Measurements from ENCODE around the gene TEX261. TPM values are rescaled to one million over a fixed set of nuclear protein-coding genes. Genes with fewer than 3 reads are reported as not detected.

The TEX261 gene
- total RNA-seq, 1 donor from 2014 or later: 50.7 TPM

- Histone ChIP-seq H3K4me1 (no peaks in the 10 kb centered on the region), H3K27me3 (ENCODE audit: low read depth) (peaks cover 19% of the 10 kb centered on the region), H3K9me3 (replicated peaks) (no peaks in the 10 kb centered on the region), H3K4me3 (no peak overlapping the region), H3K36me3 (no peaks in the 10 kb centered on the region), H3K27ac (replicated peaks) (no peak overlapping the region)
- TF ChIP-seq, protein P1, sequence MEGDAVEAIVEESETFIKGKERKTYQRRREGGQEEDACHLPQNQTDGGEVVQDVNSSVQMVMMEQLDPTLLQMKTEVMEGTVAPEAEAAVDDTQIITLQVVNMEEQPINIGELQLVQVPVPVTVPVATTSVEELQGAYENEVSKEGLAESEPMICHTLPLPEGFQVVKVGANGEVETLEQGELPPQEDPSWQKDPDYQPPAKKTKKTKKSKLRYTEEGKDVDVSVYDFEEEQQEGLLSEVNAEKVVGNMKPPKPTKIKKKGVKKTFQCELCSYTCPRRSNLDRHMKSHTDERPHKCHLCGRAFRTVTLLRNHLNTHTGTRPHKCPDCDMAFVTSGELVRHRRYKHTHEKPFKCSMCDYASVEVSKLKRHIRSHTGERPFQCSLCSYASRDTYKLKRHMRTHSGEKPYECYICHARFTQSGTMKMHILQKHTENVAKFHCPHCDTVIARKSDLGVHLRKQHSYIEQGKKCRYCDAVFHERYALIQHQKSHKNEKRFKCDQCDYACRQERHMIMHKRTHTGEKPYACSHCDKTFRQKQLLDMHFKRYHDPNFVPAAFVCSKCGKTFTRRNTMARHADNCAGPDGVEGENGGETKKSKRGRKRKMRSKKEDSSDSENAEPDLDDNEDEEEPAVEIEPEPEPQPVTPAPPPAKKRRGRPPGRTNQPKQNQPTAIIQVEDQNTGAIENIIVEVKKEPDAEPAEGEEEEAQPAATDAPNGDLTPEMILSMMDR (IDR thresholded peaks at IDR 0.05; ENCODE audit: borderline replicate concordance): no peak
- intact Hi-C loops (cut with micrococcal nuclease): no loop called here
- DNase-seq: no peak
Measured at GRCh38 chr2:71005271-71006202, 10.9 kb upstream of the TEX261 start.

- peaks cover 12% of the 10 kb centered on the region for H3K27me3 ChIP-seq (ENCODE audit: low read depth)
- intact Hi-C loops (cut with micrococcal nuclease): no loop called here
- no peaks in the 10 kb centered on the region for H3K36me3 ChIP-seq
- no peaks in the 10 kb centered on the region for H3K4me1 ChIP-seq
- no peak overlapping the region for H3K4me3 ChIP-seq
- H3K9me3 ChIP-seq (replicated peaks): no peaks in the 10 kb centered on the region
- TF ChIP-seq, protein P1 (IDR thresholded peaks at IDR 0.05; ENCODE audit: borderline replicate concordance): no peak
- no peak overlapping the region for H3K27ac ChIP-seq (replicated peaks)
- no peak for DNase-seq
Measured at GRCh38 chr2:71004857-71005256, 10.2 kb upstream of the TEX261 start.

- H3K27ac ChIP-seq (replicated peaks): no peak overlapping the region
- DNase-seq: no peak
- H3K4me1 ChIP-seq: no peaks in the 10 kb centered on the region
- intact Hi-C loops (cut with micrococcal nuclease): no loop called here
- TF ChIP-seq, protein P1 (IDR thresholded peaks at IDR 0.05; ENCODE audit: borderline replicate concordance): no peak
- no peaks in the 10 kb centered on the region for H3K36me3 ChIP-seq
- H3K4me3 ChIP-seq: no peak overlapping the region
- H3K9me3 ChIP-seq (replicated peaks): no peaks in the 10 kb centered on the region
- H3K27me3 ChIP-seq (ENCODE audit: low read depth): peaks cover 8% of the 10 kb centered on the region
Measured at GRCh38 chr2:71003966-71004755, 9.5 kb upstream of the TEX261 start.

GRCh38 chr2:71003396-71003795 is 8.7 kb upstream of the TEX261 start:
- no peak for DNase-seq
- H3K4me3 ChIP-seq: no peak overlapping the region
- H3K27ac ChIP-seq (replicated peaks): no peak overlapping the region
- intact Hi-C loops (cut with micrococcal nuclease): no loop called here
- H3K9me3 ChIP-seq (replicated peaks): no peaks in the 10 kb centered on the region
- no peaks in the 10 kb centered on the region for H3K36me3 ChIP-seq
- no peaks in the 10 kb centered on the region for H3K4me1 ChIP-seq
- TF ChIP-seq, protein P1 (IDR thresholded peaks at IDR 0.05; ENCODE audit: borderline replicate concordance): no peak
- peaks cover 6% of the 10 kb centered on the region for H3K27me3 ChIP-seq (ENCODE audit: low read depth)

GRCh38 chr2:71001981-71002570 is 7.4 kb upstream of the TEX261 start:
- no peak for DNase-seq
- Histone ChIP-seq H3K36me3 (no peaks in the 10 kb centered on the region), H3K27me3 (ENCODE audit: low read depth) (peaks cover 6% of the 10 kb centered on the region), H3K4me3 (no peak overlapping the region), H3K27ac (replicated peaks) (no peak overlapping the region), H3K9me3 (replicated peaks) (no peaks in the 10 kb centered on the region), H3K4me1 (no peaks in the 10 kb centered on the region)
- TF ChIP-seq, protein P1 (IDR thresholded peaks at IDR 0.05; ENCODE audit: borderline replicate concordance): no peak
- intact Hi-C loops (cut with micrococcal nuclease): no loop called here
